Tibial nerve (tissue), 4 donors: ENCODE results near the gene PIEZO1. TPM values are rescaled to one million over a fixed set of nuclear protein-coding genes. Genes with fewer than 3 reads are reported as not detected.

Experiments used
- DNase-seq, 2 donors: peaks; one replicate each; pipeline ENCODE4 v3.0.0-alpha.2; 2019; ENCODE audit warnings: low spot score in 2 of 2
- H3K27ac ChIP-seq, 4 donors: fragments of 200-600 bp; sonication (generic) in 3 of 4; one replicate each; pipeline ENCODE4 v1.5.1; 2017 to 2019; ENCODE audit warnings: mild to moderate bottlenecking in 1 of 4
- H3K27me3 ChIP-seq, 2 donors: fragments of 200-600 bp; sonication (generic) in 1 of 2; one replicate each; pipeline versions ENCODE4 v1.5.1 to v1.6.0; 2017 to 2019
- H3K36me3 ChIP-seq, 3 donors: fragments of 200-600 bp; sonication (generic); one replicate each; pipeline ENCODE4 v1.5.1; 2018 to 2019
- H3K4me1 ChIP-seq, 4 donors: fragments of 200-600 bp; sonication (generic) in 3 of 4; one replicate each; pipeline ENCODE4 v1.5.1; 2017 to 2019
- H3K4me3 ChIP-seq, 4 donors: fragments of 200-600 bp; sonication (generic) in 3 of 4; one replicate each; pipeline ENCODE4 v1.5.1; 2017 to 2019; ENCODE audit warnings: mild to moderate bottlenecking in 1 of 4, moderate library complexity in 1 of 4
- H3K9me3 ChIP-seq, 4 donors: fragments of 200-600 bp; sonication (generic) in 3 of 4; one replicate each; pipeline ENCODE4 v1.5.1; 2017 to 2019
- EP300 ChIP-seq, 2 donors: sonication (generic); formaldehyde crosslinking; IDR thresholded peaks; one replicate each; pipeline ENCODE4 v1.6.1; 2017; ENCODE audit warnings: antibody characterized with exemption in 2 of 2, mild to moderate bottlenecking in 1 of 2
- POLR2A ChIP-seq, 2 donors: fragments of 450-650 bp; IDR thresholded peaks; one replicate each; pipeline ENCODE4 v1.6.1; 2017; ENCODE audit warnings: antibody characterized with exemption in 2 of 2, mild to moderate bottlenecking in 2 of 2, moderate library complexity in 2 of 2
- WGBS, 2 donors: methylation state at CpG; one replicate each; pipeline ENCODE4 v1.1.5; 2018; 5-methylcytosine and 5-hydroxymethylcytosine counted together
- total RNA-seq, 4 donors: library from RNA; depleted of rRNA; stranded (reverse); fragments of >200 nt; gene quantifications; one replicate each; pipeline ENCODE4 v1.1.0, GENCODE V29; 2016
- TF ChIP-seq, protein P1 (sequence below), 5 experiments: fragments of 200-600 bp in 3 of 5; fragments of 450-650 bp in 2 of 5; sonication (generic) in 3 of 5; IDR thresholded peaks; one replicate each; pipeline ENCODE4 v1.5.1; 2016 to 2019; ENCODE audit warnings: antibody characterized with exemption in 5 of 5, mild to moderate bottlenecking in 3 of 5, moderate library complexity in 2 of 5

Gene PIEZO1
- total RNA-seq, 4 donors from 2014 or later: 90.5 to 309 (median 165) TPM

DNA sequence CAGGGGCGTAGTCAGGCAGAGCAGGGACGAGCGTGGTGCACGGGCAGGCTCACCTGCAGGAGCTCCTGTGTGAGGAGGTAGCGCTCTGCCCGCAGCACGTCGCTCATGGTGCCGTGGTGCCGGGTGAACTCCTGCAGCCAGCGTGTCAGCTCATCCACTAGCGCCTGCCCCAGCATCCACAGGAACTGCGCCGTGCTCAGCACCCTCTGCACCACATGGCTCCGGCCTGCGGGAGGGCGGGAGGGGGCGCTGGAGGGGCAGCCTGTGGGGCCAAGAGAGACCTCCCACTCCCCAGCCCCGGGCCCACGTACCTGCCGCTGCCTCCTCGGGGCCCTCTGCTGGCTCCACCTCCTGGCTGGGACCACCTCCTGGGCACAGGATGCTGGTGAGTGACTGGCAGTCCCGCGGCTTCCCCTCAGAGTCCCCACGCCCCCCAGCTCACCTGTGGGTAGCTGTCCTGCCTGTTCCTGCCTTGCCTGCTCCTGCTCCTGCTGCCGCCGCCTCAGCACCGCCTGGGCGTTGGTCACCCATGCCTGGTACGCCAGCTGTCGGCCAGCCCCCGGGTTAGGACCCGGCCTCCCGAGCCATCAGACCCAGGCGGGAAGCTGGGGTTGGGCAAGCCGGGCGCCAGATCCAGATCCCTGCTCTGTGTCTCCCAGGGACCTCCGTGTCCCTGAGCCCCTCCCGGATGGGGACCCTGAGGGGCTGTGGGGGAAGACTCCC, 62.1 kb downstream of the PIEZO1 start:
- H3K9me3 ChIP-seq: no peaks in the 10 kb centered on the region
- 90 to 93% methylated on average over 16 to 38 of the region's 39 CpGs for WGBS, 2 donors
- H3K27ac ChIP-seq: no peak overlapping the region
- H3K27me3 ChIP-seq: no peaks in the 10 kb centered on the region
- H3K36me3 ChIP-seq: peaks cover 2 to 100% (median 51%) of the 10 kb centered on the region in 3 donors
- H3K4me1 ChIP-seq: peaks cover 0 to 16% (median 0%) of the 10 kb centered on the region in 4 donors
- TF ChIP-seq POLR2A (IDR thresholded peaks at IDR 0.05): no peak
- no peak for TF ChIP-seq EP300 (IDR thresholded peaks at IDR 0.05)
- TF ChIP-seq, protein P1, sequence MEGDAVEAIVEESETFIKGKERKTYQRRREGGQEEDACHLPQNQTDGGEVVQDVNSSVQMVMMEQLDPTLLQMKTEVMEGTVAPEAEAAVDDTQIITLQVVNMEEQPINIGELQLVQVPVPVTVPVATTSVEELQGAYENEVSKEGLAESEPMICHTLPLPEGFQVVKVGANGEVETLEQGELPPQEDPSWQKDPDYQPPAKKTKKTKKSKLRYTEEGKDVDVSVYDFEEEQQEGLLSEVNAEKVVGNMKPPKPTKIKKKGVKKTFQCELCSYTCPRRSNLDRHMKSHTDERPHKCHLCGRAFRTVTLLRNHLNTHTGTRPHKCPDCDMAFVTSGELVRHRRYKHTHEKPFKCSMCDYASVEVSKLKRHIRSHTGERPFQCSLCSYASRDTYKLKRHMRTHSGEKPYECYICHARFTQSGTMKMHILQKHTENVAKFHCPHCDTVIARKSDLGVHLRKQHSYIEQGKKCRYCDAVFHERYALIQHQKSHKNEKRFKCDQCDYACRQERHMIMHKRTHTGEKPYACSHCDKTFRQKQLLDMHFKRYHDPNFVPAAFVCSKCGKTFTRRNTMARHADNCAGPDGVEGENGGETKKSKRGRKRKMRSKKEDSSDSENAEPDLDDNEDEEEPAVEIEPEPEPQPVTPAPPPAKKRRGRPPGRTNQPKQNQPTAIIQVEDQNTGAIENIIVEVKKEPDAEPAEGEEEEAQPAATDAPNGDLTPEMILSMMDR (IDR thresholded peaks at IDR 0.05): no peak
- H3K4me3 ChIP-seq: no peak overlapping the region
- DNase-seq: no peak

DNA sequence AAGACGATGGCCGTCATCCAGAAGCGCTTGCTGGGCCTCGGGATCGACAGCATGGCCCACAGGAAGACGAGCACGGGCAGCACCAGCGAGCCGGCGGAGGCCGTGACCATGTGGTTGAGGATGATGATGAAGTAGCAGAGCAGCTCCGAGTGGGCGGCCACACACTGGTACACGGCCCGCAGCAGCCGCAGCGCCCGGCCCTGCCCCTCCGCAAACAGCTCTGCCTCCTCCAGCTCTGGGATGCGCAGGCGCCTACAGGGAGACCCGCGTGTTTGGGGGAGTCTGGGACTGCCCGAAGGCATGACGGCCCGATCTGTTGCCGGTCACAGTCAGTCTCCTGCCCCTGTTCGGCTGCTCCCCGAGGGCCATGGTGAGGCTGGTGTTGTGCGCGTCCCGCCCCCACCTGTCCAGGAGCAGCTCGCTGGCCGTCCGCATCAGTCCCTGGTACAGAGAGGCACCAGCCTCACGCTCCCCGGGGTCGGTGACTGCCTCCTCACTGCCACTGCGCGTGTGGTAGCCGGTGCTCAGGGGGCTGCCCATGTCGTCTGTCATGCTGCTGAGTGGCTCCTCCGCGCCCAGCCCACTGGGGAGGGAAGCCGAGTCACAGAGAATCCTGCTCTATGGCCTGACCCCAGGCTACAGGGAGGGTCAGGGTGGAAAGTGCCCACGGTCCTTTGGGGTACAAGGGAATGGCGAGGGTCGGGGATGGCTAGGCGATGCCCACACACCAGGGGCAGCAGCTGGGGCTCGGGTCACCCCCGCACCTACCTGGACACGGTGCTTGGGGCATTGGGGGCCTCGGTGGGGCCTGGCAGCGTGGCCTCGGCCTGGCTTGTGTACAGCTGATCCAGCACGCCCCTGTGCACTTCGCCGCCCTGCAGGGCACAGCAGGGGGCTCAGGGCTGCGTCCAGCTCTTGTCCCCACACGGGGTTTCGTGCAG, 62.9 kb downstream of the PIEZO1 start:
- peaks cover 0 to 16% (median 0%) of the 10 kb centered on the region in 4 donors for H3K4me1 ChIP-seq
- peaks cover 2 to 100% (median 50%) of the 10 kb centered on the region in 3 donors for H3K36me3 ChIP-seq
- H3K4me3 ChIP-seq: no peak overlapping the region
- peak overlapping the region in 1 of 4 donors; percentile 90 for H3K27ac ChIP-seq
- TF ChIP-seq EP300 (IDR thresholded peaks at IDR 0.05) (no peak), POLR2A (IDR thresholded peaks at IDR 0.05) (no peak)
- TF ChIP-seq, protein P1 (IDR thresholded peaks at IDR 0.05): no peak
- no peaks in the 10 kb centered on the region for H3K27me3 ChIP-seq
- 89 to 92% methylated on average over 29 to 33 of the region's 61 CpGs for WGBS, 2 donors
- no peak for DNase-seq
- H3K9me3 ChIP-seq: no peaks in the 10 kb centered on the region

DNA sequence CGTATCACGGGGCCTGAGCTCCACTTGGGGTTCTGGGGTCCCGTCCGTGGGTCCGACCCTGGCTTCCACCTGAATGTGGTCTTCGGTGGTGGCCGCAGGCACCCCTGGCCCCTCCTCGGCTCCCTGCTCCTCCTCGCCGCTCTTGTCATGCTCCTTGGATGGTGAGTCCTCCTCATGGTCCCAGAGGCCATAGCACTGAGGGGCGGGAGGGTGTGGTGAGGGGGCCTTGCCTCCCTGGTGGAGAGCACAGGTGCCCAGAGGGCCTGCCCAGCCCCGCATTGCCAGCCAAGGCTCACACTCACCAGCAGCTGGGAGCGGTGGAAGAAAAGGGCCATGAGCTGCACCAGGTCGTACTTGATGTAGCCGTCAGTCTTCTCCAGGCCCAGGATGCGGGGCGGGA, 63.8 kb downstream of the PIEZO1 start:
- TF ChIP-seq POLR2A (IDR thresholded peaks at IDR 0.05) (no peak), EP300 (IDR thresholded peaks at IDR 0.05) (no peak)
- TF ChIP-seq, protein P1 (IDR thresholded peaks at IDR 0.05): no peak
- WGBS, 2 donors: 92 to 97% methylated on average over 16 to 17 of the region's 17 CpGs
- Histone ChIP-seq H3K27me3 (no peaks in the 10 kb centered on the region), H3K9me3 (no peaks in the 10 kb centered on the region), H3K27ac (peak overlapping the region in 1 of 4 donors; percentile 90), H3K4me3 (no peak overlapping the region), H3K36me3 (peaks cover 6 to 100% (median 49%) of the 10 kb centered on the region in 3 donors), H3K4me1 (peaks cover 0 to 16% (median 0%) of the 10 kb centered on the region in 4 donors)
- no peak for DNase-seq

DNA sequence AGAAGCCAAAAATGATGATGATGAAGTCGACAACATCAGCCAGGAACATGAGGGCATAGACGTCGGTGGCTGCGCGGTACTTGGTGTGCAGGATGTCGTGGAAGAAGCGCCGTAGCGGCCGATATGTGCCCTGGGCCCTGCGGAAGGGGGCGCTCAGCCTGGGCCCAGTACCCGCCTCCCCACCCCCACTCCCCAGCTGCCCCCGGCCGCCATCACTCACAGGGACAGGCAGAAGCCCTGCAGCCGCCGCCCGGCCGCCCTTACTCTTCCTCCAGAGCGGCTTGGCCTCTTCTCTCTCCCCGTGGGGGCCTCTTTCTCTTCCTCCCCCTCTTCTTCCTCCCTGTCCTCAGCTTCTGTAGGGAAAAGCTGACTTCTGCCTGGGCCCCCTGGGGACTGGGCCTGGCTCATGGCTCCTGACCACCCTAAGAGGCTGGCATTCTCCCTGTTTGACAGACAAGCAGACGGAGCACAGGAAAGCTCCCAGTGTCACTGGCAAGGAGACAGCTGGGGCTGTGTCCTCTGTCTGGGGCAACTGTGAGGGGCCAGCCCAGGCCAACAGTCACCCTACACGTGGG, 64.5 kb downstream of the PIEZO1 start:
- DNase-seq: no peak
- H3K4me1 ChIP-seq: peaks cover 0 to 16% (median 0%) of the 10 kb centered on the region in 4 donors
- no peaks in the 10 kb centered on the region for H3K9me3 ChIP-seq
- 87 to 91% methylated on average over 22 to 23 of the region's 23 CpGs for WGBS, 2 donors
- no peak overlapping the region for H3K4me3 ChIP-seq
- H3K27me3 ChIP-seq: no peaks in the 10 kb centered on the region
- peak overlapping the region in 2 of 4 donors; percentile 86 to 90 for H3K27ac ChIP-seq
- H3K36me3 ChIP-seq: peaks cover 6 to 100% (median 44%) of the 10 kb centered on the region in 3 donors
- TF ChIP-seq, protein P1 (IDR thresholded peaks at IDR 0.05): no peak
- no peak for TF ChIP-seq POLR2A (IDR thresholded peaks at IDR 0.05)
- no peak for TF ChIP-seq EP300 (IDR thresholded peaks at IDR 0.05)
